GM12801 (cell line): ENCODE measurements around the gene A3GALT2.

ENCODE experiments used
- TF ChIP-seq, protein P1 (sequence below): IDR thresholded peaks from one replicate; pipeline ENCODE4 v1.5.1; 2011; ENCODE audit warnings: control low read depth; ENCODE audit not compliant: insufficient read length; ENCODE audit errors: extremely low read depth

A3GALT2 gene

DNA sequence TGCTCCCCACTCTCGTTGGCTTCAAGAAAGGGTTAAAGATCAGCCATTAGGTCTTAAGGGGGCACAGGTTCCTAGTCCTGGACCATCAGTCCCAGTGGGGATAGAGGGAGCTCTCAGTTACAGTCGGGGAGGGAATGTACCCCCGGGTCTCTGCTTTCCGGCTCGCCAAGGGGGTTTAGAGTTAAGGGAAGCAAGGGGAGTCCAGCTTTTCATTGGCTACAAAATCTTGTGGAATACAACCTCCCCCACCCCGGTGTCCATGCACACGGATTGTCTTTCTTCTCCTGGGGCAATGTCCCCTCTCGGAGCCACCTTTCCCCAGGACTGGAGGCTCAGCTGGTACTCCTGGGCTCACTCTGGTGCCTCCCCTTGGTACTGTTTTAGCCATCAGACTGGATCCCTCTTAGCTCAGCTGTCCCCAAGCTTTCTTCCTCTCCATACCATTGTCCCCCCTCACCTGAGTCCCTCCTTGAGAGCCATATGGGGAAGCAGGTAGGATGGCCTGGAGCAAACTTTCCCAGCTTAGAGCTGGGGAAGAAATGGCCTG lies at the start of gene A3GALT2:
A3GALT2 (minus strand) TSS at position 480 of the 547 bp plus-strand sequence; CDS start at position 480, 0 bp downstream.
- TF ChIP-seq, protein P1, sequence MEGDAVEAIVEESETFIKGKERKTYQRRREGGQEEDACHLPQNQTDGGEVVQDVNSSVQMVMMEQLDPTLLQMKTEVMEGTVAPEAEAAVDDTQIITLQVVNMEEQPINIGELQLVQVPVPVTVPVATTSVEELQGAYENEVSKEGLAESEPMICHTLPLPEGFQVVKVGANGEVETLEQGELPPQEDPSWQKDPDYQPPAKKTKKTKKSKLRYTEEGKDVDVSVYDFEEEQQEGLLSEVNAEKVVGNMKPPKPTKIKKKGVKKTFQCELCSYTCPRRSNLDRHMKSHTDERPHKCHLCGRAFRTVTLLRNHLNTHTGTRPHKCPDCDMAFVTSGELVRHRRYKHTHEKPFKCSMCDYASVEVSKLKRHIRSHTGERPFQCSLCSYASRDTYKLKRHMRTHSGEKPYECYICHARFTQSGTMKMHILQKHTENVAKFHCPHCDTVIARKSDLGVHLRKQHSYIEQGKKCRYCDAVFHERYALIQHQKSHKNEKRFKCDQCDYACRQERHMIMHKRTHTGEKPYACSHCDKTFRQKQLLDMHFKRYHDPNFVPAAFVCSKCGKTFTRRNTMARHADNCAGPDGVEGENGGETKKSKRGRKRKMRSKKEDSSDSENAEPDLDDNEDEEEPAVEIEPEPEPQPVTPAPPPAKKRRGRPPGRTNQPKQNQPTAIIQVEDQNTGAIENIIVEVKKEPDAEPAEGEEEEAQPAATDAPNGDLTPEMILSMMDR: no peak

DNA sequence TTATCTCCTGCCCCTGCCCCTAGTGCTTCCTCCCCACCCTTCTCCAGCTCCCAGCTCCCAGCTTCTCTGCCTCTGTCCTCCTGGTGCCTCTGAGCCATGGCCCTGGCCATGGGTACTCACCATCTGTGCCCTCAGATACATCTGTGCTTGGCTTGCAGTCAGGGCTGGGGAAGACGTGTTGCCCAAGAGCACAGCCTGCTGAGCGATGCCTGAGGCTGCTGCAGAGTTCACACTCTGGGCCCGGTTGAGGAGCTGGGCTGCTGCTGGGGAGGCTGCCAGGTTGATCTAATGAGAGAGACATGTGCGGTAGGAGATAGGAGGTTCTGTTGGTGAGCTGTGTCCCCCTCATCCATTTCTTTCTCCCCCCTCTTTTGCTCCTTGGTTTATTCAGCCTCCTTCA lies 49.4 kb upstream of the A3GALT2 start:
- TF ChIP-seq, protein P1: no peak

DNA sequence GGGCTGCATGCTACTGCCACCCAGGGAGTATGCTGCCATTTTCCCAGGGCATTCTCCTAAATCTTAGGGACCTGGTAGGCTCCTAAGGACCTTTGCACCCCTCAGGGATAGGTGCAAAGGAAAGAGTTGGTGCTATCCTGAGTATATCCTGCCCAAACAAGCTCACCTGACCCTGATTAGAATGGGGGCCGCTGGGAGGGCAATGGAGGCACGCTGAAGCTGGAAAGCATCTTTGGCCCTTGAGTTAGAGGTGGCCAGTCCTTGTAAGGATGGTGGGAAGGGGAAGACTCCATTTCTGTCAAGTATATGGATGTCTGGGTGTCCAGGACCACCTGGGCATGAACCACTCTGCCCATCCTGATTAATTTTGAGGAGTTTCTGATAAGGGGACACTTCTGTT lies 48.9 kb upstream of the A3GALT2 start:
- TF ChIP-seq, protein P1: no peak

DNA sequence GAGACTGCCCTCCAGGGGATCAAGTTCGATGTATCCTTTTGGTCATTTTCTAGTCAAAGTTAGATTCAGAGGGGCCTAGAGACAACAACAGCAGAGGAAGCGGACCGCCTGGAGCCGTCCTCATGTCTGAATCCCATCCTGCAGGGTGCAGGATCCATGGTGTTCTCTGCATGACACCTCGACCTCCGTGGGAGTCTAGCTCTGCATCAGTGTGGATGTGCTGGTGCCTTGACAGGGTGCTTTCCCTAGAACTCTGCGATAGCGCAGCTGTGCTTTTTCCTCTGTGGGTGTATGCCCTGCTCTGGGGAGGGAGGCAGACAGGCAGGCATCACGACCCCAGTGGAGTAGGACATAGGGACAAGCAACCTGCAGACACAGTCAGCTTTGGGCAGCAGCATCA lies 48.2 kb upstream of the A3GALT2 start:
- TF ChIP-seq, protein P1: no peak

DNA sequence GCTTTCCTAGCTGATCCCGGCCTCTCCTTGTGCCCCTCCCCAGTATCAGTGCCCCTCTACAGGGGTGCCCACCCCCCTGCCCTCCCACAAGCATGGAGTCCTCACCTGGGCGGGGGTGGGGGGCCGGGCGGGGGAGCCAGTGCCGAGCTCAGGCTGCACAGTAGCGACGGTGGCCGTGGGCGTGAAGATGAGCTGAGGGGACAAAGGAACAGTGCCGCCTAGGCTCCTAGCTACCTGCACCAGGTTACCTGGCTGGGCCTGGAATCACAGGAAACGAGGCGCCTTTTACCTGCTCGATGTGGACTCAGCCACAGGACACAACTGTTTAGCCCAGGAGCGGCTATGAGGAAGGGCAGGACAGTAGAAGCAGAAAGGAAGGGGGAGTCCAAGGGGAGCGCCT lies 47.5 kb upstream of the A3GALT2 start:
- TF ChIP-seq, protein P1: no peak

DNA sequence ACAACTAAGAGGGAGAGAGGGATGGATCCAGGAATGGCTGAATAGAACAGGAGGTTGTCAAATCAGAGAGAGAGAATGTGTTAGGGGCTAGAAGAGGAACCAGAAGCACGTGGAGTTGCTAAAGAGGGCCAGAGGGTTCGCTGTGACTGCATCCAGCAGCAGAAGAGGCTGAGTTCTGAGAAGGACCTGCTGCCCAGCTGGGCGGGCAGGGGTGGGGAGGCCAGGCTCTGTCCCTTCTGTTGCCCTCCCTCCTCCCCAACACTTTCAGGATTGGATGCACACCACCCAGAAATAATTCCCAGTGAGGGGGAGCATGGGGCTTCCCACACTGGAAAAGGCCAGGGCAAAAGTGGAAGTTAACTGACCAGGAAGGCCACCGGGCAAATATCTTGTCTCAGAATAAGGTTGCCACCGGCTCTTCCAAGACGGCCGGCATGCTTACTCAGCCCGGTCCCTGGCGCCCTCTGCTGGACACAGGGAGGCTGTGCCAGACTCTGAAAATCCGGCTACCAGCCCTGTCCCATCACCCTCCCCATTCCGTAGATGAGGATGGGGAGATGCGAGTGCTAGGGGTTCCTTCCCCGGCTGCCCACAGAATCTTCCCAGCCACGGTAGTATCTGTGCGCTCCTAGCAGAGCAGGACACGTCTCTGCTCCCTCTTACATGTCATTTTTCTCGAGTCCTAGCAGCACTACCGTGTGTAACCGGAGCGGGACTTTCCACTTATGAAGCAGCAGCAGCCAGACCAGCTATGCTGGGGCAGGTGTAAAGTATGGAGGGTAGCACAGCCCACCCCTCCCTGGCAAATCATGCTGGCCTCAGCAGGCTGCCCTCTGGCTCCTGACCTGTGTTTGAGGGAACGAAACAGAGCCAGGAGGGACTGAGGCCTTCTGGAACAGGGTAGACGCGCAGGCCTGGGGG lies 46.8 kb upstream of the A3GALT2 start:
- TF ChIP-seq, protein P1: no peak

DNA sequence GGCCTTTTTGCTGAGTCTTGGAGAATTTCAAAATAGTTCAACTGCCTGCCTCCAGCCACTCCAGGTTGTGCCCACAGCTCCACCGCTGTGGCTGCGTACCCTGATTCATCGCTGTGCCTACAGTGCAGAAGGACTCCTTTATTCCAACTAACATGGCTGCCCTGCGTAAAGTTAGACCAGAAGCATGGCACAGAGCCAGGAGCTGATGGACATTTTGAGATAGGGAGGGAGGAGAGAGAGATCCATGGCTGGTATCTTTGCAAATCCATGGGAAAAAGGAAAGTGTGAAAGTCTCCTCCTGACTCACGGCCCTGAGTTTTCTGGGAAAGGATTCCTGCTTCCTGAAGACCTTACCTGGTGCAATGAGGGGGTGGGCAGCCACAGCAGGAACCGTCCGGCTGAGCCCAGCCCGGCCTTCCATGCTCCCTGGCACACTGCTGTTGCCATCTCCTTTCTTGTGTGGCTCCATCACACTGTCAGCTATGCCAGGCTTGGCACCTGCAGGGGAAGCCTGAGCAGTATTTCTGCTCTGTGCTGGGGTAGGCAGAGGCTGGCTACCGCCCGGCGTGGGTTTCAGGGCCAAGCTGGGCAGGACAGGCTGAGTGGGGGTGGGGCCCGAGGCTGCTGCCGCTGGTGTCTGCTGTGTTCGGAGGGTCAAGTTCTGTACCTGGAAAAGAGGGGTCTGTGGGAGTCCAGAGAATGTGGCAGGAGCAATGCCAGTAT lies 46.0 kb upstream of the A3GALT2 start:
- TF ChIP-seq, protein P1: no peak
